ELF-1 (cell line): ENCODE data around the gene AUTS2.
A peak's percentile ranks its signal among the peaks of the same experiment; 100 is the strongest.

Experiments used
- DNase-seq: peaks from one replicate; pipeline ENCODE4 v3.0.0-alpha.2; 2016; ENCODE audit warnings: low read depth, low spot score

AUTS2 gene

DNA sequence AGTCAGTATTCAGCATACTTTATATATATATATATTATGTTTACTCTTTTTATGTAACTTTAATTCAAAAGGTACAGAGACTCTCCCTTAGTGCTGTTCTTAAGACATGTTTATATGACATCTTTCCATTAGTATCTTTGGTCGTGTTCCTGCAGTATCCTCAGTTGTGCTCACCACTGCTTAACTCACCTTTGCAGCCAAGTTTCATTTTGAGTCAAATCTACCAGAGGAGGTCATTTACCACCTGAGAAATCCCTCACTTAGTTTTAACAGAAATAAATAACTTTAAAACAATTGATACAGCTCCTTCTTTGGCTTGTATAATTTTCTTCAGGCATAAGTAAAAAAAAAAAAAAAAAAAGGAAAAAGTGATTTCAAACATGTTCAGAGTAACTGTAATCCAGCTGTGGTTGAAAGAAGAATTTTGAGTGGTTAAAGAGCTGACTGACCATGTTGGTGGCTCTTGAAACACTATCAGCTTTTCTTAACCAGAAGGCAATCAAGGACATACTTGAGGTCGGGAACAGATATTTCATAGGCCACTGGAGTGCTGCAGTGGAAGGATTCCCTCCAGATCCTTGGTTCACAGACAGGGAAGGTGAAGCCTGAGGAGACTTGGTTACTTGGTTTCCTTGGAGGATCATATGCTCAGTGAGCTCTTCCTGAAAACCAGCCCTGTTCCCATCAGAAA, 116.8 kb downstream of the AUTS2 start:
- no peak for DNase-seq

DNA sequence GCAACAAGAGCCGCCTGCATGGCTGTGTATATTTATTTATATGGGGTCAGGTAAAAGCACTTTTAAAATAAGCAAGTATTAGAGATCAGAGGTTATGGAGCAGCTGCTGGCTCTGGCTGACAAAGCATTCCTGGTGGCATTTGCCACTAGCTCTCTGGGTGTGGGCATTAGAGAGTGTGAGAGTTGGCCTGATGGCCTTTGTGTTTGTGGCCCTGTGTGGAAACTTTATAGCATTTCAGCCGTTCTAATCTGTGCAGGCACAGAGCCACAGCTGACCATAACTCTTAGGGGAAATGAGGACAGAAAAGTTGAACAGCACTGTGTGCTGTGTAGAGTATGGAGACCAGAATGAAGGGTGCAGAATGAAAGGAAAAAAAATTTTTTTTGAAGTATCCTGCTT, 118.9 kb downstream of the AUTS2 start:
- no peak for DNase-seq

DNA sequence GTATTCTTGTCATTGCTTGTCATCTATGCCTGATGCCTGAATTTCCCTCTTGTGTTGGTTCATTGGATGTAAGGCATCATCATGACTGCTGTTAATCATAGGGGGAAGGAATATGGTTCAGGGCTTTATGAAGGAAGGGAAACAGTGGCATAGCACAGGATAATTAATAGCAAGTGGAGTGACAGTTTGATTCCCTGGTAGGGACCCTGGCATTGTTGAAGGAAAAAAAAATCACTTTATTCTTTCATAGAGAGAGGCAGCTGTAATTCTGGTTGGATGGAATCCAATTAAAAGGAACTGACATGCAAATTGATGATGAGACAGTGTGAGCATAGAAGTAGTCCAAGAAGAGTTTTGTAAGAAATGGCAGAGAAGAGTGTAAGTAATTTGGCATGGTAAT, 121.4 kb downstream of the AUTS2 start:
- no peak for DNase-seq

DNA sequence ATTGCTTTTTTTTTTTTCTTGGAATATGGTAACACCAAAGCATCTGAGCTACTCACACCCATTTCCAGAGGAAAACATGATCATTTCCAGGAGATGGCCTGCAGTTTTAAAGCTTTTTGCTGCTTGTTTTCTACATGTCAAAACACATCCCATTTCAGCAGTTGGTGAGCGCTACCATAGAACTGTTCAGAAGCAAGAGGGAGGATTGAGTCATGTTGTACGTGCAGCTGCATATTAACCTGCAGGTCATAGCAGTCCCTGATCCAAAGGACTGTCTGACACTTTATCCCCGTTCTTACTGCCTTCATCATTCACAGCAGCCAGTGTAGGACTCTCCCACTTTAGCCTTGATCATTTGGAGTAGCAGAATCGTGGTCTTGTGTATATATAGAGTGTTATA, 124.6 kb downstream of the AUTS2 start:
- DNase-seq: no peak

DNA sequence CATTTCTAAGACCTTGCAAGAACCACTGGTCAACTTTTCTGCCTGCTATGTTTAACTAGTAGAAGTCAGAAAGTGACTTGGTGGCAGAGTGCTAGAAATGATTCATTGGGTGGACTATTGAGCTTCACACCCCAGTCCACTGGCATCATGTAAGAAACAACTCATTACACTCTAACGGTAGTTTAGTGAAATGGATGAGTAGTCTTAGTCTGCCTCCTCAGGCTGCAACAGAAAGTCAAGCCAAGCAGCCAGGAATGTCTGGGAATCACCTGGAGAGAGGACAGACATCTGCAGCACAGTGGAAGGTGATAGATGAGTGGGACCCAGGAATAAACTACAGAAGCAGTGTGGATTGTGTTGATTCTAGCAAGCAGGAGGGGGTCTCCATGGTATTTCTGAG, 125.4 kb downstream of the AUTS2 start:
- DNase-seq: no peak

DNA sequence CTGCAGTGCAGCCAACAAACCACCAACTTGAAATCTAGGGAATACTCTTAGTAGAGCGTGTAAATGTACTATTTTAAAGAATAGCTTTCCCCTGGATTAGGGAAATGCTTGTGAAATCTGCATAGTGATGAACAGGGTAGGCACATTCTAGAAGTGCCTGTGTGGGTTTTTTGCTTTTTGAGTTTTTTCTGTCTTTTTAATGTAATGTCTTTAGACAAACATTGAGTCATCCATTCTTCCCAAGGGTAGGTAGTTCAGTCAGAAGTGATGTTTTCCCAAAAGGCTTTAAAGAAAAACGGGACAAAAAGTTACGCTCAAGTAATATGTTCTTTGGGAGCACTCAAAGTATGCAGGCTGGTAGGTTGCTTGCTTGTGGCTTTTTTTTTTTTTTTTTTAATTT, 130.0 kb downstream of the AUTS2 start:
- DNase-seq: no peak

DNA sequence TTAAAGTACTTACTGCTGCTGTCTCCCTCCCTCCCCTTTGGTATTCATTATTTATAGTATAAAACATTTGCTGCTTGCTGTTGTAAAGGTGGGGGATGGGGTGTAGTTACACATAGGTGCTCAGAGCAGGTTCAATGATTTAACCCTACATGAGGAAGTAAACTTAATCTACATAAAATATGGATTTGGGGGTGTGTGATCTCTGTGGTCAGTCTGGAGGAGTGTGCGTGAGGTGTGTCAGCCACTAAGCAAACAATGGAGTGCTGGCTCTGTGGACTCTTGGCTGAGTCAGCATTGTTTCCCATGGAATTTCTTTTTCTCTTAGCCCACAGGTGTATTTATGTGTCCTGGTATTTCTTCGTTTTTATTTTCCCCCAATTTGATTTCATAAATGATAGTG, 133.9 kb downstream of the AUTS2 start:
- DNase-seq: no peak

DNA sequence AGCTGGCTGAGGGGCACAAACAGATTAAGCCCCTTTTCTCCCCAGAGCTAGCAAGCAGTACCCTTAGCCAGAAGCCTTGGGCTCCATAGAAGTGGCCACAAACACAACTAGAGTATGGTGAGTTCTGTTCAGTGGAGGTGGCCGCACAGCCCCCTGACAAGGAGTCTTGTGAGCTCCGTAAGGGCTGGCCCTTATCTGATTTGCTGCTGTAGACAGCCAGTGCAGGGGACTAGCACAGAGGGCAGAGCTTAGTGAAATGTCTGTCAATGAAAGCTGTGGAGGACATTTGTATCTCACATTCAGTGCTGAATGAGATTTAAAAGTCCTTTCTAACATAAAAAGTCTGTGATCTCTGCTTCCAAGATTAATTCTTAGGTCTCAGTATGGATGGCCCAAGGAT, 137.3 kb downstream of the AUTS2 start:
- no peak for DNase-seq

DNA sequence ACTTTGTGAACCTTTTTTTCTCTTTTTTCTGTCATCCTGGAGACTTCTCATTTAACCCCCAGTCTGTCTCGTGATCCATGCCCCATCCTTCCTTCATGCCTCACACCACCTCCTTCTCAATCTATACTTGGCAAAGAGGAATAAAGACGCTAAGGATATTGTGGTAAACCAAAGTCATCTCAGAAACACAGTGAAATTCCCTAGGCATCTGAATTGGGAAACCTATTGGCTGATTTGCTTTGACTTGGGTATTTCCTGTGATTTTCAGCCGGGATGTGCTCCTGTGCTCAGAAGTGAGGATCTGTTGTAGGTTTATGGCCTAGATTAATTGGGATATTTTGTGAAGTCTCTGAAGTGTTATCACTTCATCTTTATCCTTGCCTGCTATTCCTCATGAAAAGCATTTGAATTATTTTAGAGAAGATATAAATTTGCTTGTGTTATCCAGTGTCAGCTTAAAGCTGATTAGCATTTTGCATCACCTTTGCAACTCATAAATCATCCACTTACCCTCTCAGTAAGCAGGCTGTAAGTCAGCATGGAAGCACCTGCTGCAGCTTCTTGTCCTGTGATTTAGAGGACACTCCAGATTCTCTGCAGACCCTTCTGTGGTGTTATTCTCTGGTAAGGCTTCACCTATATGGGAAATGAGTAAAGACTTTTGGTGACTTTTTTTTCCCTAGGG, 138.0 kb downstream of the AUTS2 start:
- DNase-seq: no peak

DNA sequence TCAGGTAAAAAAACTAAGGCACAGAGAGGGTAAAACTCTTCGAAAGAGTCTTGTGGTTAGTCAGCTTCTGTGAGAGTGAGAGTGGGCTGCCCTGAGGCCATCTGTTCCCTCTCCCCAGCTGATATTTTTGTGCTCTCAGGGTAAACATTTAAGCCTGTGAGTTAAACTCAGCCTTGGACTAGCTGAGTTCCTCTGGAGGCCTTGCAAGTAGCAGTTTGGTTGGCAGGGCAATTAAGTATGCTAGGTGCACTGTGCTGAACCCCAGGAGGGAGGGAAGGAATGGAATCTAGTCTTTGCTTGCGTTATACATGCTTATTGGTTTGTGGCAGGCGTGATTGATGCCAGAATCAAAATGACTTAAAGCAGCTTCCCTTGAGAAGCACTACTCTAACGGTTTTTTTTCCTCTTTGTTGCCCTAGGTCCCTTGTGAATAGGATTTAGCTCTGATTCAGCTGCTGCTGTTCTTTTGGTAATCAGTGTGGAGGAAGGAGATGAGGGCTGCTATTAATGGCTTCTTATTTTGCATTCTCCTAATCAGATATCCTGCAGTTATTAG, 140.2 kb downstream of the AUTS2 start:
- DNase-seq: peak; percentile 75

DNA sequence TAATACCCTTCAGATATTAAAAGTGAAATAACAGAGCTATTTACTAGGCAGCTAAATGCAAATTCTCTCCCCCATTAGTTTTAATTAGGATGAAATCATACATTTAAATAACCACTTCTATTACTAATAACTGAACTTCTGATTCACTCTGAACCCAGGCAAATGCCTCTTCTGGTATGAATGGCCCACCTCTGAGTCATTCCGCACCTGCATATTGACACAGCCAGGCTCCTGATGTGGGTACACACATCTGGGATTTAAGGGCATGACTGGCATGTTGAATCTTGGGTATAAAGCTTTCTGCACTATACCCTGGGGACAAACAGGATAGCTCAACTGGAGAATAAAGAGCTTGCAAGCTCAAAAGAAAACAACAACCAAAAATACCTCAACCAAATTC, 140.9 kb downstream of the AUTS2 start:
- no peak for DNase-seq

DNA sequence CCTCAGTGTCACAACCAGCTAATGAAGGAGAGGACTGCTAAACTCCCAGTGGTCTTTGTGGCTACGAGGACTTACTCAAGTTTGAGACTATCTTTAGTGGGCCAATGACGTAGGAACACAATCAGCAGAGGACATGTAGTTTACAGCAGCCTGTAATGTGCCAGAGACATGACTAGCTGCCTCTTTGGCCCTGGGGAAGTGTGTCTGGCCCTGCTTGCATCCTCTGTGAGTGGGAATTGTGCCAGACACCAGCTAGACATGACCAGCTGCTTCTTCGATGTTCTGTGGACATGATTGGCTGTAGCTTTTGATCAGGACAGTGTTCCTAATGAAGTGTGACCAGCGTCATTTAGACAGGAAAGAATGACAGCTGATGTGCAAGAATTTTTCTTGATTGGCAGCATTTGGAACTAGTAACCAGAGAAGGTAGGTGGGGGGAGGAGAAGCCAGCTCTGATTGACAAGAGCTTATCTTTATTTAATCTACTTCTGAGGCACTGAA, 141.7 kb downstream of the AUTS2 start:
- DNase-seq: peak; percentile 34

DNA sequence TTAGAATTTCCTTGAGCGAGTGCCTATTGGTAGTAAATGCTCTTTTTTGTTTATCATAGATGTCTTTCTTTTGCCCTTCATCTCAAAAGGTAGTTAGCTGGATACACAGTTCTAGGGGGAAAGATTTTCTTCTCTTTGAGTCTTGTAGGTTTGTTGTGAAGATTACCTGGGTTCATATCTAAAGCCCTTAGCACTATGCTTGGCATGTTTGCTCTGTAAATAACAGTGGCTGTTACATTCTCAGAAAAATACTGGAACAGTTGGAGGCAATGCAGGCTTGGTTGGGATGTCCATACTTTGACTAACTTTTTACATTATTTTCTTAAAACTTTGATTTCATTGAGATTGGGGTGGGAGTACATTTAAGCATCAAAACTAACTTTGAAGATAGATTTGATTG, 144.0 kb downstream of the AUTS2 start:
- no peak for DNase-seq

DNA sequence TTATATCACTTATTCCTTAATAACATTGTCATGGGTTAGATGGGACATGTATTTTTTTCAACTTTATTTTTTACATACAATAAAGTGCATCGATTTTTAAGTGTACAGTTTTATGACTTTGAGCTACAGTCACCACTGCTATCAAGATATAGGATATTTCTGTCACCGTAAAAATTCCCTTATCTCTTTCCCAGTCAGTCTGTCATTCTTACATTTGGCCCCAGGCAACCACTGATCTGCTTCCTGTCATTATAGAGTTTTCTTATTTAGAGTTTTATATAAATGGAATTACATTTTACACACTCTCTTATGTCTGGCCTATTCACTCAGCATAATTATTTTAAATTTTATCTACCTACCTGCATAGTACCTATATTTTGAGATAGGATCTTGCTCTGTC, 145.2 kb downstream of the AUTS2 start:
- DNase-seq: no peak

DNA sequence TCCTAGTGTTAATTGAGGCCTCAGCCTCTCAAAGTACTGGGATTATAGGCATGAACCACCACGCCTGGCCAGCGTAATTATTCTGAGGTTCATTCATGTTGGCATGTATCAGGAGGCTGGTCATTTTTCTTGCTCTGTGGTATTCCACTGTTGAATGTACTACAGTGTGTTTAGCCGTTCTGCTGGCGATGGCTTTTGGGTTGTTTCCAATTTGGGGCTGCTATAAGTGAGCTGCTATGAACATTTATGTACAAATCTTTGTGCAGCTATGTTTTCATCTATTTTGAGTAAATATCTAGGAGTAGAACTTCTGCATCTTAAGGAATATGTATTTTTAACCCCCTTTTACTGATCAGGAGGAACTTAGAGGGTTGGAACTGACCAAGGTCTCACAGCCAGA, 145.8 kb downstream of the AUTS2 start:
- DNase-seq: no peak

DNA sequence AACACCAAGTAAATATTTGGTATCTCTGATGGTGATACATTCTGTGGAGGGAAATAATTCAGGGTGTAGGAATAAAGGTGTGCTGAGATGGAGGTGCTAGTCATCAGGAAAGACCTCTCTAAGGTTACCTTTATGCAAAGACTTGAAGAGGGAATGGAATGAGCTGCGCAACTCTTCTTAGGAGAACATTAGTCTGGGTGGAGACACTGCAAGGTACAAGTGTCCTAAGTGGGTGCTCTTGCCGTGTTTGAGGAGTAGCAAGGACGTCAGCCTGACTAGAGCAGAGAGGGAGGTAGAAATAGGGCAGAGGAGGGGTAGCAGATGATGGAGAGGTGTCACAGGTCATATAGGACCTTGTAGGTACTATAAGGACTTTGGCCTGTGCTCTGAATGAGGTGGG, 148.1 kb downstream of the AUTS2 start:
- no peak for DNase-seq

DNA sequence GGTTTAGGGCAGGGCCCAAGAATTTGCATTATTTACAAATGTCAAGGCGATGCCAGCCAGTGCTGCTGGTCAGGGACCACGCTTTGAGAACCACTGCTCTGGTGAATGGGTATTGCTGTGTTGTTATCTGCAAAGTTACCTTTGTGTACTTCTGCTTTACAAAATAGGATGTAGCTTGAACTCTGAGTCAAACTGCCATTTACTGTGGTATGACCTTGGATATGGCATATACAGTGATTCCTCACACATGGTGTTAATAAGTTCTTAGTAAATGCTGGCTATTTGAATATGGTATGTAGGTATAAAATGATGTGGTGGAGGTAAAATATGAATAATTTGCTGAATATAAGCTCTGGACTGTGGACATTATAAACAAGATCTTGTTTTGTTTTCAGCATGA, 148.9 kb downstream of the AUTS2 start:
- no peak for DNase-seq

DNA sequence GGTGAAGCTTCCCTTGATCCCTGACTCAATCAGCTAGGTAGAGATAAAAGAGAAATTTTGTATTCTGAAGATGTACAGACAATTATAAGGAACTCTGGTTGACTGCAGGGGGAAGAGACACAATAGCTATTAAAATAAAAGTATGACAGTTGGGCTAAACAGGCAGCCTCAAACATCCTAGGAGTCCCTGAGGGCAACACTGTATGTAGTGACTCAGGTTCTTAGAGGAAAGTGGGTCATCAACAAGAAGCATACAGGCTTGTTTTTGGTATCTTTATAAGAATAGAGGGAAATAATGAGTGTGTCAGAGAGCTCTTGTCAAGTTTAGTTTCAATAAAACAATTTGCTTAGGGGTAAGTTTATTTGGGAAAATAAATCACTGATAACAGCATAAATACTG, 150.3 kb downstream of the AUTS2 start:
- DNase-seq: no peak

DNA sequence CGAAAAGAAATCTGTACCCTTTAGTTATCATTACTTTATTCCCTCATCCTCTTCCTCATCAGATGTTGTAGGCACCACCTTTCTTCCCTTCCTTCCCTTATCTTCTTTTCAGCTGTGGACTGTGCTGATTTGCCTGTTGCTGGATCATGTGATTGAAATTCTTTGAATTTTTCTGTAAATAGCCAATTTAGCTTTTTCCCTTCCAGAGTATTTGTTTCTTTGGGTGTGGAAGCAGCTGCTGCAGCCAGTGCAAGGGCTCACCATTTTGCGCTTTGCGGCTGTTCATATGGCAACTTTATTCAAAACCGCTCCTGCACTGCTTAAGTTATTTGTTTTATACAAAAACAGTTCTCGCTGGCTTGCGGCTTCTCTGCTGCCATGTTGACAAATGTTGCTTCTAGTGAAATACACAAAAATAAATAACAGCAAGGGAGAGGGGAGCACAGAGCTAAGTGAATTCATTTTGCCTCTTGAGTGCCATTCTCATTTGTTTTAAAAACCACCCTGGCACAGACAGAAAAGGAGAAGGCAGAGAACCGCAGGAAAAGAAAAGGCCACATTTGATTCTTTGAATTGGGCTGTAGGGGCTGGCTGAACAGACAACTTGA, 151.2 kb downstream of the AUTS2 start:
- peak; percentile 28 for DNase-seq

DNA sequence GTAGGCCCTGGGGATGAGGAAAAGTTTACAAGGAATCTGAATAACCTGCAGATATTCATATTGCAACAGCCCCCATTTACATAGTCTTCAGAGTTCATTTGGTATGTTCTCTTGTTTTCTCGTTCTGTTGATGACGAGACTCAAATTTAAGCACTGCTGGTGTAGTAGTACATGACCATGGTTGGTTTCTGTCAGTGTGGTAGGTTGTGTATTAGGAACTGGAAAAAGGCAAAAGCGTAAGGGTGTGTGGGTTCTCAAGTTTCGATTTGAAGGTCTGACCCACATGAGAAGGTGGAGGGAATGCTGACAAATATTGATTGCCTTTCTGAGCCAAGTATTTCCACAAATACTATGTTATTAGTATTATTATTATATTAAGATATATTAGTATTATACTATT, 151.7 kb downstream of the AUTS2 start:
- DNase-seq: no peak

DNA sequence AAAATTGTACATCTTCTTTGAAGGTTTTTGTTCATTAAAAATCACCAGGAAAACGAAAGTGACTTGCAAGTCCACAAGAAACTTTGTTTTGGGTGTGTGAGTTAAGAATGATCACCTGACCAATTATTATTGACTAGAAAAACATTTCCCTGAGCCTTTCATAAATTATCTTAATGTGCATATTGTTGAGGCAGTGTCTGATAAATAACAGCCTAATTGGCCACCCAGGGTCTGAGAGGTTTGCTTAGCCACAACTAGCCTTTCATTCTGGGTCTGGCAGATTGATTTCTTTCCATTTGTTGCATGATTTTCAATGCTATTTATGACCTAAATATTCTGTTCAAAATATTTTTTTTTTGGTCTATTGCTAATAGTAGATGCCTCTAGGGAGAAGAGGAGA, 152.8 kb downstream of the AUTS2 start:
- no peak for DNase-seq

DNA sequence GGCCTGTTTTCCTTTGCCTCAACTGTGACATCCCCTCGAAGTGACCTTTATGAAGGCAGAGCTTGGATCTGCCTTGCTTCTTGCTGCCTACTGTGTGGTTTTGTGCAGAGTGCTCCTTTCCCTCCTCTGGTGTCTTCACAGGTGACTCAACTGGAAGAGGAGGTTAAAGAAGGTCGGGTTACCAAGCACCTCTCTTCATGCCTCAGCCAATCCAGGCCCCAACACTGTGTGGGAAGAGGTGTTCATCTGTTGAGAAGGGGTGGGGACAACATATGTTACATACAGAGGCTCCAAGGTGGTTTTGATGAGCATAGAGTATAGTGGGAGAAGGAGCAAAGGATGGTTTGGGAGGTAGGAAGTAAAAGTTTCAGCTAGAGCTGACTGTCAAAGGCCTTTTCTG, 155.7 kb downstream of the AUTS2 start:
- no peak for DNase-seq

DNA sequence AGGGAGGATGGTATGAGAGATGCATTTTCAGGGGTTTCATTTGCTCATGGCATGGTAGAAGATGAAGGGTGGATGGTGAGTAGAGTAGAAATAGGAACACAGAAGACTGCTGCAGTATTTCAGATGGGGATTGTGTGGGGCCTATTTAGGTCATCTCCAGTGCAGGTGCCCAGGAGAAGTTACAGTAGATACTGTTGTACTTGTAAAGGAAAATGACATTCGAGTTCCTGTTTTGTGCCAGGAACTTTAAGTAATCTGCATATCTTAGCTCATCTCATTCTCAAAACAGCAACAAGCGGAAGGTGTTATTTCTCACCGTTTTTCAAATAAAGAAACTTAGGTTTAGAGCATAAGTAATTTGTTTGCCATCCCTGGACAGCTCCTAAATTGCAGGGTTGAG, 156.2 kb downstream of the AUTS2 start:
- no peak for DNase-seq
